ENCODE results near the gene POU2AF3.
"Not testable (repeated sequence)": the region's sequence is repeated elsewhere in the genome, so short reads cannot be mapped to it uniquely, and the experiment has no call there.

Gene POU2AF3

GRCh38 chr11:111298413-111299100, at the start of gene POU2AF3:
TSS of gene POU2AF3 (plus strand) at chr11:111298546. CDS start at chr11:111298582, 36 bp downstream.
- no peak for DNase-seq

GRCh38 chr11:111250936-111251335, 47.4 kb upstream of the POU2AF3 start:
- no peak for DNase-seq

- no peak for DNase-seq
Measured at GRCh38 chr11:111253131-111253530, 45.2 kb upstream of the POU2AF3 start.

GRCh38 chr11:111253630-111254029, 44.7 kb upstream of the POU2AF3 start:
- no peak for DNase-seq

GRCh38 chr11:111258046-111258445, 40.3 kb upstream of the POU2AF3 start:
- DNase-seq = no peak

GRCh38 chr11:111259896-111260295, 38.5 kb upstream of the POU2AF3 start:
- no peak for DNase-seq

- no peak for DNase-seq
Measured at GRCh38 chr11:111260811-111261210, 37.5 kb upstream of the POU2AF3 start.

- DNase-seq = no peak
Measured at GRCh38 chr11:111264646-111265045, 33.7 kb upstream of the POU2AF3 start.

GRCh38 chr11:111265421-111265820, 32.9 kb upstream of the POU2AF3 start:
- no peak for DNase-seq

GRCh38 chr11:111268303-111268702, 30.0 kb upstream of the POU2AF3 start:
- not testable (repeated sequence) for DNase-seq

GRCh38 chr11:111269146-111269868, 29.0 kb upstream of the POU2AF3 start:
- no peak for DNase-seq

GRCh38 chr11:111272420-111272819, 25.9 kb upstream of the POU2AF3 start:
- no peak for DNase-seq

- DNase-seq = no peak
Measured at GRCh38 chr11:111282562-111283075, 15.7 kb upstream of the POU2AF3 start.

- no peak for DNase-seq
Measured at GRCh38 chr11:111283945-111284481, 14.3 kb upstream of the POU2AF3 start.

- DNase-seq = no peak
Measured at GRCh38 chr11:111285189-111286091, 12.9 kb upstream of the POU2AF3 start.

GRCh38 chr11:111291764-111292163, 6.6 kb upstream of the POU2AF3 start:
- no peak for DNase-seq

- not testable (repeated sequence) for DNase-seq
Measured at GRCh38 chr11:111292408-111292807, 5.9 kb upstream of the POU2AF3 start.

GRCh38 chr11:111296196-111296595, 2.1 kb upstream of the POU2AF3 start:
- no peak for DNase-seq

- no peak for DNase-seq
Measured at GRCh38 chr11:111297696-111298095, 650 bp upstream of the POU2AF3 start.

- no peak for DNase-seq
Measured at GRCh38 chr11:111299101-111300026, 1.0 kb downstream of the POU2AF3 start.

GRCh38 chr11:111300569-111300968, 2.2 kb downstream of the POU2AF3 start:
- DNase-seq = no peak

Data from stimulated activated CD8-positive, alpha-beta memory T cell treated with anti-CD3 and anti-CD28 coated beads, Interleukin-4, amount 100 ng/mL, for 48 hours (primary cell).